Fibroblast of the aortic adventitia (primary cell): Measurements from ENCODE around the gene ACADS. TPM values are rescaled to one million over a fixed set of nuclear protein-coding genes. Genes with fewer than 3 reads are reported as not detected.

Experiments
- DNase-seq: peaks from one replicate; pipeline ENCODE4 v3.0.0-alpha.2; 2010; ENCODE audit warnings: low read depth
- H3K4me3 ChIP-seq: 2 replicates; pipeline ENCODE4 v1.5.1; 2011; ENCODE audit warnings: low read depth, mild to moderate bottlenecking, control low read depth, low read length, moderate library complexity
- CTCF ChIP-seq: IDR thresholded peaks from 2 replicates; pipeline ENCODE4 v1.5.1; 2011; ENCODE audit warnings: mild to moderate bottlenecking, low read length, control low read depth, inconsistent platforms; ENCODE audit not compliant: insufficient read depth
- total RNA-seq: library from RNA; depleted of rRNA; stranded (reverse); fragments of >200 nt; gene quantifications from 2 replicates; pipeline ENCODE4 v1.2.3, GENCODE V29; 2012; ENCODE audit warnings: low replicate concordance

ACADS gene
- total RNA-seq, 1 donor: 7.5 TPM

GRCh38 chr12:120686151-120686689 lies 39.4 kb upstream of the ACADS start:
- H3K4me3 ChIP-seq: peak overlapping the region; percentile 93
- DNase-seq: peak; percentile 97
- TF ChIP-seq CTCF: no peak

- peak; percentile 98 for DNase-seq
- TF ChIP-seq CTCF: no peak
- peak within 1 kb of the TSS; percentile 93 for H3K4me3 ChIP-seq
Observed at GRCh38 chr12:120686690-120687577, 38.7 kb upstream of the ACADS start, which contains the start of gene MLEC. Gene MLEC (plus strand): TSS chr12:120687149. CDS start chr12:120687297, 148 bp downstream.

GRCh38 chr12:120687578-120688289 lies 37.9 kb upstream of the ACADS start:
- TF ChIP-seq CTCF: no peak
- DNase-seq: peak; percentile 24
- H3K4me3 ChIP-seq: peak overlapping the region; percentile 80

- H3K4me3 ChIP-seq: peak overlapping the region; percentile 80
- DNase-seq: peak; percentile 47
Observed at GRCh38 chr12:120688527-120689071, 37.0 kb upstream of the ACADS start.

GRCh38 chr12:120689397-120690082 lies 36.1 kb upstream of the ACADS start:
- H3K4me3 ChIP-seq: peak overlapping the region; percentile 80
- no peak for DNase-seq
- TF ChIP-seq CTCF: peak; percentile 2

More at GRCh38 chr12:120688527-120689071, 37.0 kb upstream of the ACADS start:
- no peak for TF ChIP-seq CTCF

GRCh38 chr12:120690083-120690450 lies 35.6 kb upstream of the ACADS start:
- TF ChIP-seq CTCF: no peak
- DNase-seq: no peak

More at GRCh38 chr12:120690083-120690450, 35.6 kb upstream of the ACADS start:
- H3K4me3 ChIP-seq: no peak overlapping the region
